ENCODE data around the gene CRHR2. TPM values are rescaled to one million over a fixed set of nuclear protein-coding genes. Genes with fewer than 3 reads are reported as not detected.

CRHR2 gene
- total RNA-seq, 3 donors from 2014 or later (not counting 1 experiment from before 2014, with no cell fraction given) = not detected

- H3K36me3 ChIP-seq (ENCODE audit: control insufficient read depth, insufficient read depth, low read length) = no peaks in the 10 kb centered on the region
- H3K27ac ChIP-seq (ENCODE audit: low read length) = no peak overlapping the region
- TF ChIP-seq, protein P1, sequence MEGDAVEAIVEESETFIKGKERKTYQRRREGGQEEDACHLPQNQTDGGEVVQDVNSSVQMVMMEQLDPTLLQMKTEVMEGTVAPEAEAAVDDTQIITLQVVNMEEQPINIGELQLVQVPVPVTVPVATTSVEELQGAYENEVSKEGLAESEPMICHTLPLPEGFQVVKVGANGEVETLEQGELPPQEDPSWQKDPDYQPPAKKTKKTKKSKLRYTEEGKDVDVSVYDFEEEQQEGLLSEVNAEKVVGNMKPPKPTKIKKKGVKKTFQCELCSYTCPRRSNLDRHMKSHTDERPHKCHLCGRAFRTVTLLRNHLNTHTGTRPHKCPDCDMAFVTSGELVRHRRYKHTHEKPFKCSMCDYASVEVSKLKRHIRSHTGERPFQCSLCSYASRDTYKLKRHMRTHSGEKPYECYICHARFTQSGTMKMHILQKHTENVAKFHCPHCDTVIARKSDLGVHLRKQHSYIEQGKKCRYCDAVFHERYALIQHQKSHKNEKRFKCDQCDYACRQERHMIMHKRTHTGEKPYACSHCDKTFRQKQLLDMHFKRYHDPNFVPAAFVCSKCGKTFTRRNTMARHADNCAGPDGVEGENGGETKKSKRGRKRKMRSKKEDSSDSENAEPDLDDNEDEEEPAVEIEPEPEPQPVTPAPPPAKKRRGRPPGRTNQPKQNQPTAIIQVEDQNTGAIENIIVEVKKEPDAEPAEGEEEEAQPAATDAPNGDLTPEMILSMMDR (IDR thresholded peaks at IDR 0.05) = no peak
- H3K4me3 Mint-ChIP-seq = no peak overlapping the region
- H3K27me3 Mint-ChIP-seq (ENCODE audit: low read depth in 2 of 2) = no peaks in the 10 kb centered on the region
- no peaks in the 10 kb centered on the region for H3K27me3 ChIP-seq (ENCODE audit: control insufficient read depth, insufficient read depth, low read length)
- no peaks in the 10 kb centered on the region for H3K4me1 ChIP-seq (ENCODE audit: control insufficient read depth, insufficient read depth, low read length)
- no peaks in the 10 kb centered on the region for H3K36me3 Mint-ChIP-seq
- no peaks in the 10 kb centered on the region for H3K9me3 Mint-ChIP-seq
- DNase-seq = no peak
- no peaks in the 10 kb centered on the region for H3K9me3 ChIP-seq (ENCODE audit: control insufficient read depth, insufficient read depth, low read length)
- ATAC-seq = no peak
- no peak overlapping the region for H3K4me3 ChIP-seq (ENCODE audit: low read length)
- H3K27ac Mint-ChIP-seq = no peak overlapping the region
- H3K4me1 Mint-ChIP-seq = no peaks in the 10 kb centered on the region
- 83% methylated on average over 3 of the region's 4 CpGs for WGBS (ENCODE audit: insufficient coverage)
- intact Hi-C loops (cut with micrococcal nuclease) = no loop called here
Measured at GRCh38 chr7:30663414-30663813, 18.8 kb downstream of the CRHR2 start.

DNA sequence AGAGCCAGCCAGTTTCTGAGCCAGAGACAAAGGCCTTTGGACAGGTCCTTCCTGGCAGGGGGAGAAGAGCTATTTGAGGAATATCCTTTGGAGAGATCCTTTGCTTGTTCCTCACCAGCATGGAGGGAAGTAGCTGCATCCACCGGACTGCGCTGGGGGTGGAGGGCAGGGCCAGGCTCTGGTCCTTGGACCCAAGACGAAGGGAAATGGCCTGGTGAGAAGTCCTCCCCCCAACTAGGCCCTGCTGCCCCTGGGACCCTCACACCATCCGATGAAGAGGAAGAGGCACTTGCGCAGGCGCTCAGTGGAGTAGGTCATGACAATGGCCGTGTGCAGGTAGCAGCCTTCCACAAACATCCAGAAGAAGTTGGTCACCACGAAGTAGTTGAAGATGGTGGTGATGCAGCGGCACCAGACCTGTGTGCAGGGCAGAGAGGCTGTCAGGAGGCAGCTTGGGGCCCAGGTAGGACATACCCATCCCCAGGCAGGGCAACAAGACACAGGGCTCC lies 19.8 kb downstream of the CRHR2 start:
- H3K27ac Mint-ChIP-seq = no peak overlapping the region
- H3K9me3 Mint-ChIP-seq = no peaks in the 10 kb centered on the region
- H3K4me1 Mint-ChIP-seq = no peaks in the 10 kb centered on the region
- TF ChIP-seq, protein P1 (IDR thresholded peaks at IDR 0.05) = no peak
- ATAC-seq = no peak
- intact Hi-C loops (cut with micrococcal nuclease) = no loop called here
- H3K4me1 ChIP-seq (ENCODE audit: control insufficient read depth, insufficient read depth, low read length) = no peaks in the 10 kb centered on the region
- H3K27ac ChIP-seq (ENCODE audit: low read length) = no peak overlapping the region
- H3K27me3 Mint-ChIP-seq (ENCODE audit: low read depth in 2 of 2) = no peaks in the 10 kb centered on the region
- no peaks in the 10 kb centered on the region for H3K27me3 ChIP-seq (ENCODE audit: control insufficient read depth, insufficient read depth, low read length)
- no peaks in the 10 kb centered on the region for H3K36me3 ChIP-seq (ENCODE audit: control insufficient read depth, insufficient read depth, low read length)
- no peaks in the 10 kb centered on the region for H3K9me3 ChIP-seq (ENCODE audit: control insufficient read depth, insufficient read depth, low read length)
- no peak overlapping the region for H3K4me3 Mint-ChIP-seq
- WGBS (ENCODE audit: insufficient coverage) = 91% methylated on average over 9 of the region's 9 CpGs
- no peaks in the 10 kb centered on the region for H3K36me3 Mint-ChIP-seq
- no peak overlapping the region for H3K4me3 ChIP-seq (ENCODE audit: low read length)
- DNase-seq = no peak

- no peak for DNase-seq
- H3K36me3 Mint-ChIP-seq = no peaks in the 10 kb centered on the region
- Histone ChIP-seq H3K27ac (ENCODE audit: low read length) (no peak overlapping the region), H3K4me1 (ENCODE audit: control insufficient read depth, insufficient read depth, low read length) (no peaks in the 10 kb centered on the region), H3K27me3 (ENCODE audit: control insufficient read depth, insufficient read depth, low read length) (no peaks in the 10 kb centered on the region), H3K36me3 (ENCODE audit: control insufficient read depth, insufficient read depth, low read length) (no peaks in the 10 kb centered on the region), H3K9me3 (ENCODE audit: control insufficient read depth, insufficient read depth, low read length) (no peaks in the 10 kb centered on the region), H3K4me3 (ENCODE audit: low read length) (no peak overlapping the region)
- H3K27me3 Mint-ChIP-seq (ENCODE audit: low read depth in 2 of 2) = no peaks in the 10 kb centered on the region
- no peak overlapping the region for H3K4me3 Mint-ChIP-seq
- no peak overlapping the region for H3K27ac Mint-ChIP-seq
- TF ChIP-seq, protein P1 (IDR thresholded peaks at IDR 0.05) = no peak
- 94% methylated on average over 6 of the region's 6 CpGs for WGBS (ENCODE audit: insufficient coverage)
- H3K4me1 Mint-ChIP-seq = no peaks in the 10 kb centered on the region
- intact Hi-C loops (cut with micrococcal nuclease) = no loop called here
- ATAC-seq = no peak
- H3K9me3 Mint-ChIP-seq = no peaks in the 10 kb centered on the region
Measured at GRCh38 chr7:30661926-30662325, 20.3 kb downstream of the CRHR2 start.

All from natural killer cell (primary cell).